Type B pancreatic cell (in vitro differentiated cells): ENCODE data around the gene CMSS1. TPM values are rescaled to one million over a fixed set of nuclear protein-coding genes. Genes with fewer than 3 reads are reported as not detected.

ENCODE experiments used
- DNase-seq: peaks from one replicate; pipeline ENCODE4 v3.0.0; 2021; ENCODE audit warnings: mixed read lengths; ENCODE audit not compliant: unreplicated experiment; ENCODE audit errors: extremely low spot score
- H3K27ac Mint-ChIP-seq: 2 replicates; pipeline ENCODE4 v1.8.0; 2021; ENCODE audit warnings: mild to moderate bottlenecking, mixed read lengths
- H3K27me3 Mint-ChIP-seq: 2 replicates; pipeline ENCODE4 v1.8.0; 2021; ENCODE audit warnings: mixed read lengths
- H3K36me3 Mint-ChIP-seq: 2 replicates; pipeline ENCODE4 v1.8.0; 2021; ENCODE audit warnings: mixed read lengths
- H3K4me1 Mint-ChIP-seq: one replicate; pipeline ENCODE4 v1.8.0; 2021; ENCODE audit warnings: mixed read lengths; ENCODE audit not compliant: unreplicated experiment
- H3K4me3 Mint-ChIP-seq: 2 replicates; pipeline ENCODE4 v1.8.0; 2021; ENCODE audit warnings: mild to moderate bottlenecking, mixed read lengths
- H3K9me3 Mint-ChIP-seq: 2 replicates; pipeline ENCODE4 v1.8.0; 2021; ENCODE audit warnings: mixed read lengths
- total RNA-seq: library from RNA; stranded (reverse); gene quantifications from 2 replicates; pipeline ENCODE4 v1.2.1, GENCODE V29; 2021; ENCODE audit warnings: low replicate concordance
- TF ChIP-seq, protein P1 (sequence below): fragments of 200-600 bp; sonication (generic); conservative IDR thresholded peaks from 2 replicates; pipeline ENCODE4 v1.5.0; 2021; ENCODE audit warnings: antibody characterized with exemption, mild to moderate bottlenecking

Gene CMSS1
- total RNA-seq, 1 donor from 2014 or later, result 34.1 TPM

DNA sequence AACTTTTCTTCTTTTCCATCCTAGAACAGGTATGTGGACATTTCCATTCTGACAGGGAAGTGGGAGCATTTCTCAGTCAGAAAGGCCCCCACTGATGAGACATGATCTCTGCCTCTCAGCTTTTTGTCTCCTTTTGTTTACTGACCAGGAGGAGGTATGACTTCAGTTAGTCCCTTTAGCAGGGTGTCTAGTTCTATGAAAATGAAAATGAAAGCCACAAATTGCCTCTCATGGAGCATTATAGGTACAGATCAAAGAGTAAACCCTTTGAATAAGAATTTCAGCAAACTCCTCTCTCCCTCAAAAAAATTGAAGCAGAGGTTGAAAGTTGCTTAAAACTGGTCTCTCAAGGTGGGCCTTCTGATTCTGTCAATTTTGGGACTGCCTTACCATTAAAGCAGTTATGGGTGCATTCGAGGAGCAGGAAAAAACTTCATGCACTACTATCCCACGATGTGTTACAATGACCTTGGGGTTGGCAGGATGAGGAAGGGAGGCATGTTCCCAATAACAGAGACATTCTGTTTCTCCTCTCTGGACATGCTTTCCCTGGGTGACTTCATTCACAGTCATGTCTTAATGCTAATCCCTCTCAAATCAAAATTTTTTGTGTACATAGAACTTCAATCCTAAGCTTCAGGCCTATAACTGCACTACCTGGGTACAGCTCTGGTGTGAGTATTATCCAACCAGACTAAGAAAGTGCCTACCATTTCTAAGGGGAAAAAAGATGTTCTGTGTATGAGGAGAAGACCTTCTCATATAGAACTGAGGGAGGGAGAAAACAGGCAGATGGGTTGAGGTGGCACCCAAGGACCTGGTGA lies 392.5 kb downstream of the CMSS1 start:
- H3K9me3 Mint-ChIP-seq, result no peaks in the 10 kb centered on the region
- TF ChIP-seq, protein P1, sequence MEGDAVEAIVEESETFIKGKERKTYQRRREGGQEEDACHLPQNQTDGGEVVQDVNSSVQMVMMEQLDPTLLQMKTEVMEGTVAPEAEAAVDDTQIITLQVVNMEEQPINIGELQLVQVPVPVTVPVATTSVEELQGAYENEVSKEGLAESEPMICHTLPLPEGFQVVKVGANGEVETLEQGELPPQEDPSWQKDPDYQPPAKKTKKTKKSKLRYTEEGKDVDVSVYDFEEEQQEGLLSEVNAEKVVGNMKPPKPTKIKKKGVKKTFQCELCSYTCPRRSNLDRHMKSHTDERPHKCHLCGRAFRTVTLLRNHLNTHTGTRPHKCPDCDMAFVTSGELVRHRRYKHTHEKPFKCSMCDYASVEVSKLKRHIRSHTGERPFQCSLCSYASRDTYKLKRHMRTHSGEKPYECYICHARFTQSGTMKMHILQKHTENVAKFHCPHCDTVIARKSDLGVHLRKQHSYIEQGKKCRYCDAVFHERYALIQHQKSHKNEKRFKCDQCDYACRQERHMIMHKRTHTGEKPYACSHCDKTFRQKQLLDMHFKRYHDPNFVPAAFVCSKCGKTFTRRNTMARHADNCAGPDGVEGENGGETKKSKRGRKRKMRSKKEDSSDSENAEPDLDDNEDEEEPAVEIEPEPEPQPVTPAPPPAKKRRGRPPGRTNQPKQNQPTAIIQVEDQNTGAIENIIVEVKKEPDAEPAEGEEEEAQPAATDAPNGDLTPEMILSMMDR, result no peak
- DNase-seq, result no peak
- H3K27ac Mint-ChIP-seq, result no peak overlapping the region
- H3K4me3 Mint-ChIP-seq, result no peak overlapping the region
- H3K27me3 Mint-ChIP-seq, result no peaks in the 10 kb centered on the region
- H3K36me3 Mint-ChIP-seq, result no peaks in the 10 kb centered on the region
- H3K4me1 Mint-ChIP-seq, result peaks cover 15% of the 10 kb centered on the region

DNA sequence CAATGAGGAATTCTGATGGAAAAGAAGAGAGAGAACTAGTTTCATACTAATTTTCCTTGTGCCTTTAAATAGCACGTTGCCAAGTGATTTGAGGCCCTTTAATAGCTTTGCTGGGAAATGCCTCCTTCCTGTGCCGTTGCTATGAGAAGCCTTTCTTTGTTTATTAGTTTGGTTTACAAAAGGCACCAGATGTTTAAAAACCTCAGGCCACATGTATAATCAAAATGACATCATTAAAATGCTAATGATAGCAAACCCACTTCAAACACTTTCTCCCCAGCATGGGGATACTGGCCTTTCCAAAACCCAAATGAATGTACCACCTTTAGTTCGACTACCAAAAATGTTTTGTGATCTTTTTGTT lies 393.1 kb downstream of the CMSS1 start:
- Mint-ChIP-seq H3K4me1 (peaks cover 15% of the 10 kb centered on the region), H3K9me3 (no peaks in the 10 kb centered on the region), H3K4me3 (no peak overlapping the region), H3K27ac (no peak overlapping the region), H3K36me3 (no peaks in the 10 kb centered on the region), H3K27me3 (no peaks in the 10 kb centered on the region)
- DNase-seq, result no peak
- TF ChIP-seq, protein P1, result no peak

DNA sequence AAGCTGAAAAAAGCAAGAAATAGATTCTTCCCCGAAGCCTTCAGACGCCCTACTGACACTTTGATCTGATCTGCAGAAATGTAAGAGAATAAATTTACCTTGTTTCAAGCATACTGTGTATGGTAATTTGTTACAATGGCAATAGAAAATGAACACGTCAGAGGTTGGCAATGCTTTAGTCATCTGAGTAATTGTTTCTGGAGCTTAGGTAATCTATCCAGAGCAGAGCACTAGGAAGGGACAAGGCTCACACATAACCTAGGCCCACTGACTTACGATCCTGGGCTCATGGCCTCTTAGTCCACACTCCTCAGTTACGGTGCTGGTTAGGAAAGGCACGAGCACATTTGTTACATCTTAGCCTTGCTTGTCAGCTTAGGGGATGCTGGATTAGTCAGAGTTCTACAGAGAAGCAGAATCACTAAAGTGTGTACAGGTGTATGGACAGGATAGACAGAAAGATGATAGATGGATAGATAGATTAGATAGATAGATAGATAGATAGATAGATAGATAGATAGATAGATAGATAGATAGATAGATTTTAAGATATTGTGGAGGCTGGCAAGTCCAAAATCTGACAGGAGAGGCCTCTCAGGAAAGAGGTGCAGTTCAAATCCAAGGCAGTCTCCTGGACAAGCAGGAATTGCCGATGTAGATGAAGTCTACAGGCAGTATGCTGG lies 396.4 kb downstream of the CMSS1 start:
- DNase-seq, result no peak
- TF ChIP-seq, protein P1, result no peak
- Mint-ChIP-seq H3K4me3 (no peak overlapping the region), H3K36me3 (no peaks in the 10 kb centered on the region), H3K27ac (no peak overlapping the region), H3K4me1 (peaks cover 15% of the 10 kb centered on the region), H3K9me3 (no peaks in the 10 kb centered on the region), H3K27me3 (no peaks in the 10 kb centered on the region)

DNA sequence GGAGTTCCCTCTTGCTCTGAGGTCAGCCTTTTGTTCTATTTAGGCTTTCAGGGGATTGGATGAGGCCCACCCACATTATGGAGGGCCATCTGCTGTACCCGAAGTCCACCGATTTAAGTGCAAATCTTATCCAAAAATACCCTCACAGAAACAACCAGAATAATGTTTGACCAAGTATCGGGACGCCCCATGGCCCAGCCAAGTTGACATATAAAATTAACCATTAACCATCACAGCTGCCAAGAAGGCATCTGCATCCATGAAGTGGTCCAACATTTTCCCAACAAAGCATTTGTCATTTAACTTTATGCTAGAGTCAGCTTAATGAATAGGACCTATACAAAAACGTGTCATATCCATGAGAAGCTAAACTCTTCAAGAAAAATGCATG lies 396.9 kb downstream of the CMSS1 start:
- no peak overlapping the region for H3K4me3 Mint-ChIP-seq
- TF ChIP-seq, protein P1, result no peak
- no peak for DNase-seq
- H3K36me3 Mint-ChIP-seq, result no peaks in the 10 kb centered on the region
- H3K27me3 Mint-ChIP-seq, result no peaks in the 10 kb centered on the region
- H3K9me3 Mint-ChIP-seq, result no peaks in the 10 kb centered on the region
- no peak overlapping the region for H3K27ac Mint-ChIP-seq
- H3K4me1 Mint-ChIP-seq, result peaks cover 14% of the 10 kb centered on the region

DNA sequence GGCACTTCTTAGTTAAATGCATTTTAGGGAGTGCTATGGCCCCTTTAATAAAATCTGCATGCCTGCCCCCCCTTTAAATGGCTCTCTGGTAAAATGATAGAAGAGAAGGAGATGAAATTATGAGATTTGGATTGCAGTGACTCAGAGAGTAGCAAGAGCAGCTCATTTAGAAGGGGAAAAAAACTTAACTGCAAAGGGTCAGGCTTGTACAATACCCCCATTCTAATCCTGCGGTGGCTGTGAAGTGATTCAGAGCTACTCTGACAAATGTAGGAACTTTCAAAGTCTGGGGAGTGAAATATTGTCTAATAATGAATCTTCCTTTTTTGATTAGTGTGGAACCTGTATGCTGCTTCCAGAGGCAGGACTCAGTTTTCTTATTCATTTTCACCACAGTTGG lies 399.1 kb downstream of the CMSS1 start:
- Mint-ChIP-seq H3K4me1 (no peaks in the 10 kb centered on the region), H3K27ac (no peak overlapping the region), H3K4me3 (no peak overlapping the region), H3K36me3 (no peaks in the 10 kb centered on the region), H3K9me3 (peaks cover 5% of the 10 kb centered on the region), H3K27me3 (no peaks in the 10 kb centered on the region)
- no peak for DNase-seq
- TF ChIP-seq, protein P1, result no peak
